IPS-18c (cell line): Measurements from ENCODE around the gene PLP2.

ENCODE experiments used
- H3K4me3 ChIP-seq: 2 replicates; pipeline ENCODE4 v1.7.0; 2013; ENCODE audit warnings: low read depth, mild to moderate bottlenecking, low read length, moderate library complexity; ENCODE audit not compliant: insufficient read depth
- H3K9me3 ChIP-seq: one replicate; pipeline ENCODE4 v1.6.1; 2013; ENCODE audit warnings: mild to moderate bottlenecking, low read length, moderate library complexity; ENCODE audit not compliant: control insufficient read depth, insufficient read depth

Gene PLP2

GRCh38 chrX:49197543-49198087, 25.9 kb downstream of the PLP2 start:
- Histone ChIP-seq H3K9me3 (peaks cover 17% of the 10 kb centered on the region), H3K4me3 (no peak overlapping the region)

GRCh38 chrX:49198540-49199314, 27.0 kb downstream of the PLP2 start:
- Histone ChIP-seq H3K4me3 (peak overlapping the region; percentile 44), H3K9me3 (peaks cover 18% of the 10 kb centered on the region)

GRCh38 chrX:49199315-49199595, 27.6 kb downstream of the PLP2 start:
- H3K9me3 ChIP-seq = peaks cover 20% of the 10 kb centered on the region
- peak overlapping the region; percentile 44; the same call in 1 of the 2 replicates for H3K4me3 ChIP-seq

- Histone ChIP-seq H3K4me3 (peak within 1 kb of the TSS; percentile 44), H3K9me3 (peaks cover 23% of the 10 kb centered on the region)
These were observed 28.4 kb downstream of the PLP2 start, which contains the start of gene SYP for GRCh38 chrX:49199906-49200771. TSS of gene SYP (minus strand) at chrX:49200193. CDS start at chrX:49200186, 7 bp downstream.

- Histone ChIP-seq H3K9me3 (peaks cover 21% of the 10 kb centered on the region), H3K4me3 (no peak overlapping the region)
These were observed 30.3 kb downstream of the PLP2 start for GRCh38 chrX:49202022-49202421.

- H3K4me3 ChIP-seq = no peak overlapping the region
These were observed 31.8 kb downstream of the PLP2 start for GRCh38 chrX:49203536-49203935.

GRCh38 chrX:49204017-49204416, 32.3 kb downstream of the PLP2 start:
- peaks cover 17% of the 10 kb centered on the region for H3K9me3 ChIP-seq
- H3K4me3 ChIP-seq = no peak overlapping the region

More at GRCh38 chrX:49203536-49203935, 31.8 kb downstream of the PLP2 start:
- peaks cover 18% of the 10 kb centered on the region for H3K9me3 ChIP-seq

- no peak overlapping the region for H3K4me3 ChIP-seq
- H3K9me3 ChIP-seq = peaks cover 14% of the 10 kb centered on the region
These were observed 33.0 kb downstream of the PLP2 start for GRCh38 chrX:49204709-49205108.

- Histone ChIP-seq H3K4me3 (no peak overlapping the region; the same call in 1 of the 2 replicates), H3K9me3 (peaks cover 12% of the 10 kb centered on the region)
These were observed 33.7 kb downstream of the PLP2 start for GRCh38 chrX:49205443-49205842.

- Histone ChIP-seq H3K4me3 (no peak overlapping the region), H3K9me3 (peaks cover 18% of the 10 kb centered on the region)
These were observed 34.8 kb downstream of the PLP2 start for GRCh38 chrX:49206543-49206942.

- Histone ChIP-seq H3K9me3 (peaks cover 18% of the 10 kb centered on the region), H3K4me3 (no peak overlapping the region; the same call in 1 of the 2 replicates)
These were observed 36.7 kb downstream of the PLP2 start for GRCh38 chrX:49208399-49208798.

- Histone ChIP-seq H3K9me3 (peaks cover 17% of the 10 kb centered on the region), H3K4me3 (peak overlapping the region; percentile 24)
These were observed 37.9 kb downstream of the PLP2 start for GRCh38 chrX:49209434-49210251.

GRCh38 chrX:49210406-49210805, 38.7 kb downstream of the PLP2 start:
- peaks cover 15% of the 10 kb centered on the region for H3K9me3 ChIP-seq

GRCh38 chrX:49211074-49211473, 39.4 kb downstream of the PLP2 start:
- H3K9me3 ChIP-seq = peaks cover 15% of the 10 kb centered on the region
- no peak overlapping the region for H3K4me3 ChIP-seq

More at GRCh38 chrX:49210406-49210805, 38.7 kb downstream of the PLP2 start:
- no peak overlapping the region for H3K4me3 ChIP-seq

GRCh38 chrX:49212209-49212608, 40.5 kb downstream of the PLP2 start:
- Histone ChIP-seq H3K4me3 (no peak overlapping the region), H3K9me3 (peaks cover 12% of the 10 kb centered on the region)

GRCh38 chrX:49212861-49213260, 41.2 kb downstream of the PLP2 start:
- Histone ChIP-seq H3K9me3 (peaks cover 12% of the 10 kb centered on the region), H3K4me3 (no peak overlapping the region)

GRCh38 chrX:49214416-49214815, 42.7 kb downstream of the PLP2 start:
- Histone ChIP-seq H3K4me3 (no peak overlapping the region), H3K9me3 (peaks cover 15% of the 10 kb centered on the region)
